Right kidney (tissue), 1 donor: Measurements from ENCODE around the gene HEMK1.

Source experiments
- DNase-seq: peaks from one replicate; pipeline ENCODE4 v3.0.0-alpha.2; 2016

Gene HEMK1

DNA sequence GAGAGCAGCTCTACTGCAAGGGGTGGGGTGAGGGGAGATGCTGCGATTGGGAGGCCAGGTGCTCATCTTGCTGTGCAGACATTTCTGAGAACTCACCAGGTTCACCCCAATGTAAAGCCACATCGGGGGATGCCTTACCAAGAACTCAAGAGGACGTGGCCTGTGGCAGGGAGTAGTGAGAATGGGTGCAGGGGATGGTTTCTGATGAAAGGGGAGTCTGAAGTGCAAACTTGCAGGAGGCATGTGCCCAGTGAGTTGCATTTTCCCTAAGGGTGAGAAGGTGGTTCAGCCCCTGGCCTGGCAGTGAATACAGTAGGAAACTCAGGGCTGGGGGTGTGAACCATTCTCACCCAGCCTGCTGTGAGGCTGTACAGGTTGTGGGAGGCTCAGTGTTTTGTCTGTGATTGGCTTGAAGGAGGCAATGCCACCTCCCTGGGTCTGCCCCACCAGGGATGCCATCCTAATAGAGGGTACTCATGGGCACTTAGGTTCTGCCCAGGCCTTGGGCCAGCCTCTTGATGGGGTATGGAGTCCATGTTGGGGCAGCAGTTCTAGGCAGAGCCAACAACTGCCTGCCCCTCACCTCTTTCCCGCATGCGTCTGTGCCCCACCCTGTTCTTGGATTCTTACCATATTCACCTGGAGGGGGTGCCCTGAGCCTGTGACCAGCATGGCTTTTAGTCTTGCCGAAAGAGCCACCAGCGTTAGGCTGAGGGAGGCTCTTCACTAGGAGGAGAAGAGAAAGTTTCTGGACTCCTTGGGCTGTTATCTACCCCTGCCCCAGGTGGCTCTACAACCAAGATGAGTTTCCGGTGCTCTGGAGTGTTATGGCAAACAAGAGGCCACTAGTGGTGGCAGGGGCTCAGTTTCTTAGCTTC, 4.5 kb downstream of the HEMK1 start:
- DNase-seq = no peak

DNA sequence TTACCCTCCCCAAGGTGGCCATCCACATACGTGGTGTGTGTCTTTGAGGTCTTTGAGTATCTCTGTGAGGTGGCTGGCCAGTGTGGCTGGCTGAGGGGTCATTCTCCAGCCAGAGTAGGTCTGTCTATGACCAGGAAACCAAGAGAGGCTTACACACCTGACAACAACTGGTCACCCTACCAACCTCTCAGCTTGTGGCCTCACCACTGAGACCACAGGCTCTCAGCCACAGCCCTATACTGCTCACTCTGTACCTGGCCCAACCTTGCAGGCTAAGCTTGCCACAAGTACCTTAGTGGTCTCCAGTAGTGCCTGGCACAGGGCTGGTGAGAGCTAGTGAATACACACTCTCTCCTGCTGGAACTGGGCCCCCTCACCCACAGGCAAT, 5.1 kb downstream of the HEMK1 start:
- DNase-seq = no peak

DNA sequence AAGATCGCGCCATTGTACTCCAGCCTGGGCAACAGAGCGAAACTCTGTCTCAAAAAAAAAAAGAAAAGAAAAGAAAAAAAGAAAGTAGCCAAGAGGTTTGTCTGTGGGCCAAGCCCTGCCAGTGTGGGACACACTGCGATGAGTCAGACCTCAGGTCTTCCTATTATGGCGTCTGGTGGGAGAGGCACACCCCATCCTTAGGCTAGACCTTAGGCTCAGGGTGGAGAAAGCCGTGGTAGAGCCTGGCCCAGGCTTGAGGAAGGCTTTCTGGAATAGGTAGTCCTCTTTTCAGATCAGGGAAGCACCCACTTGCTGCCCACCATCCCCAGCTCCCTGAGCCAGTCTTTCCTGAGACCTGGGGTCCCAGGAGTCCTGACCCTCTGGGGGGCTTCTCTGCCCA, 6.0 kb downstream of the HEMK1 start:
- DNase-seq = no peak

DNA sequence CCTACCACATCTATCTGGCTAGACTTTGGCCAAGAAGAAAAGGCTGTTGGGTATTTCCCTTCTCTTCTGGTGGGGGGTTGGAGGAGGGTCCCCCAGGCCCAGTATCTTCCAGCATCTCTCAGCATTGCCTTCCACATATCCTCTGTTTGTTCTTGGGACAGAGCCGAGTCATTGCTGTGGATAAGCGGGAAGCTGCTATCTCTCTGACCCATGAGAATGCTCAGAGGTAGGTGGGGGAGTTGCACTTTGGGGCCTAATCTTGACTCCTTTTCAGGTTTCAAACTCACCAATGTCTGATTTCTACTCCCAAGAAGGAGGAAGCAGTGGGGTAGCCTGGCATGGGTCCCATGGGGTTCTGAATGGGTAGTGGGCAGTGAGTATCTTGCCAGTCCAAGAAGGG, 8.0 kb downstream of the HEMK1 start:
- no peak for DNase-seq

DNA sequence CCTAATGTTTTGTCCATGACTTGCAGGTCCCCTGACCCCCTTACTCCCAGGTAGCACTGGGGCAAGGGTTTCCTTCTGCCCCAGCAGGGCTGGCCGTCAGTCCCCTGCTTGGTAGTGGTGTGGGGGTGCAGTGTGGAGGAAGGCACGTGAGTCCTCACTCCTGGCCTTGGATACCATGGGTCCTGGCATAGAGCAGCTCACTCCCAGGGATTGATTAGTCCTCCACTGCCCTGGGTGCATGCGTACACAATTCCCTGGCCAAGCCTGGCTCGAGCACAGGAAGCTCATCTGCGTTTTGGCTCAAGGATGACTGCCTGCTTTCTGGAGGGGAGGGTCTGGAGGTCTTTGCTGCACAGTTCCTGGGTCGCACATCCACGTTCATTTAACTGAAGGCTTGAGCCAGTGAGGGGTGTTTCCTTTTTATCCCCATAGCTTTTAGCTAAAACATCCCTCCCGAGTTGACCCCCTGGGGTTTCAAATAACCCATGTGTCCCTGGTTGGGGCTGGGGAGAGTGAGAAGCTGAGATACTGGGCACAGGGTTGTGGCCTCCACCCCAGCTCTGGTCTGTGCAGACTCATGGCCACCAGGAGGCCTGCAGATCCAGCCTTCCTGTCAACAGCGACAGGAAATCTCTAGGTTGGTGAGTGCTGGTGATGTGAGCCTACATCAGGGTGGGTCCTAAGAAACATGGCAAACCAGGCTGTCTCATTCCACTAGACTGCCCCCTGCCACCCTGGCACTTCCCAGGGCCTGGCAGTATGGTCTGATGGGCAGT, 11.5 kb downstream of the HEMK1 start:
- DNase-seq = no peak

DNA sequence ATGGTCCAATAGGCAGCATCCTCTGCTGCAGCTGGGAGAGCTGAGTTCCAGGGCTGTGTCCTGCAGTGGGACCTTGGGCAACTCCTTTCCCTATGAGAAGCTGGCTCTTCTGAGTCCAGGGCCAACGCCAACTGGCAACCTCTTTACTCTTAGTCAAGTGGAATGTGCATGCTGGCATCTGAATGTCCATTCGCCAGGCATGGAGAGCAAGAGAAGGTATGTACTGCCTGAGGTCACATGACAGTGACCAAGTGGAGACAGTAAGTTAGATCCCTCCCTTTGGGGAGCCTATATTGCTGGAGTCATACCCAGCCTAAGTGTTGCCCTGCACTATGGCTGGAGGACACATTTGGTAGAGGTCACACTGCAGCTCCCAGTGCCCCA, 12.1 kb downstream of the HEMK1 start:
- DNase-seq = no peak

DNA sequence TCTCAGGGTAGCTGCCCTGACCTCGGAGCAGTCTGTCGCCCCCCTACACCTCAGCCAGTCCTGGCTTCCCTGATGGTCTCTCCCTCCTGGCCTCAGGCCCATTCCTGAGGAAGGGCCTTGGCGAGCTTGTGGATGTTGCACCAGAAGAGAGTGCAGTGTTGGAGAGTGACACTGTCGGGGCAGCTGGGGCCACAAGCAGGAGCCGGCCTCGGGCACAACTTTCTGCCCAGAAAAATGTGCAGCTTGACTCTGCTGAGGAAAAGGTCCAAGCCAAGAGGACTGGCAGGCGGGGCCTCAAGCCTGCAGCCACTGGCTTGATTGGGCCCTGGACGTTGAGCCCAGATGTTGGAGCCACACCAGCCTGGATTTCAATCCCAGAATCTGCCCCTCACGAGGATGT, 12.8 kb downstream of the HEMK1 start:
- DNase-seq = no peak

DNA sequence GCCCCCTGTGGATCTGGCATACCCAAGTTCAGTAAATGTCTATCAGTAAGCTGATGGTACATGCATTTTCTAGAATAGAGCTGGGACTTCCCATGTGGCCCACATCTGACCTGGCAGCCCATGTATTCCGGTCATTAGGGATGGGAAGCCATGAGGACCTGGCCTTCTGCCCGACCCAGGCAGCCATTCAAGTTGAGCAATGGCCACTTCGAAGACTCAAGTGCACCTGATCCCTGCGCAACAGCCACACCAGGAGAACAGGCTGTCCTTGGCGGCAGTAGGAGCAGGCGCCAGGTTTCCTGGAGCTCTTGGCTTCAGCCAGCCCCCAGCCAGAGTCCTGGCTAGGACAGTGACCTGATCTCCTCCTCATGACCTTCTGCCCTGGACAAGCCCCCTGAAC, 14.6 kb downstream of the HEMK1 start:
- no peak for DNase-seq

DNA sequence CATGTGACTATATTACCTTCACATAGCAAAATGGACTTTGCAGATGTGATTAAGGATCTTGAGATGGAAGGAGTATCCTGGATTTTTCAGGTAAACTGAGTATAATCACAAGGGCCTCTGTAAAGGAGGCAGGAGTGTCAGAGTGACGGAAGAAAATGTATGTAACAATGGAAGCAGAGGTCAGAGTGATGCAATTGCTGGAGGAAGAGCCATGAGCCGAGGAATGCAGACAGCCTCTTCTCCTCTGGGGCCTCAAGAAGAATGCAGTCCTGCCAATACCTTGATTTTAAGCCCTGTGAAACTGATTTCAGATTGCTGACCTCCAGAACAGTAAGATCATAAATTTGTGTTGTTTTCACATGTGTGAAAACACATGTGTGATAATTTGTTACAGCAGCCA, 15.1 kb downstream of the HEMK1 start:
- DNase-seq = no peak

DNA sequence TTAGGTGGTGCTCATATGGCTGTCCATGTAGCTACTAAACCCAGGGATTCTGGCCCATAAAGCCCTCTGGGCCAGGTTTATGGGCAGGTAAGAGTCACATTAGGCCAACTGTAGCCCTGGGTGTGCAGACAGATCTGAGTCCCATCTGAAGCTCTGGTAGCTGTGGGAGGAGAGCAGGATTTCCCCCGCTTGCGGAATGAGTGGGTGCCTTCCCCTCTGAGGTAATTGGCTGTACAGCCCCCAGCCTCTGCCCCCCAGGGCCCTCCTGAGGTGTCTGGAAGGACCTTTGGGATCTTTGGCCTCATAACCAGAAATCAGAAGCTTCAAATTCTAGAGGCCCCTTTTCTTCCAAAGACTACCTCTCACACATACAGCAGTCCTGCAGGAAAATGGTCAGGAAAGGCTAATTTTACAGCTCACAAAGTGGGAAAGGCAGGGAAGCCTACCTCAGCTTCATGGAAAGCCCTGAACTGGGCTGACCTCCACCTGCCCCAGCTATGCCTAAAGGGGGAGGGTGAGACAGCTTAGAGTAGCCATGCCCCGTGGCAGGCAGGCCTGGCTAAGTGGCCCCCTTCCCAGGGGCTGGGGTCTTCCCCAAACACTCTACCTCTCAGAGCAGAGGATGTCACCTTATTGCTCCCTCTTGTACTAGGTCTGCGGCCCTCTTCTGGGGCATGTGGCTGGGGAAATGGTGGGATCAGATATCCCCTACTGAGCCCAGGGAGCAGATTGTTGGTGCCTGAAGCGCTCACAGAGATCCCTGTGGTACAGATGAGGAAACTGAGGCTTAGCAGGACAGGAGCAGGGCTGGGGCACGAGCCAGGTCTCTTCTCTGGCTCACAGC, 16.8 kb downstream of the HEMK1 start:
- DNase-seq = no peak

DNA sequence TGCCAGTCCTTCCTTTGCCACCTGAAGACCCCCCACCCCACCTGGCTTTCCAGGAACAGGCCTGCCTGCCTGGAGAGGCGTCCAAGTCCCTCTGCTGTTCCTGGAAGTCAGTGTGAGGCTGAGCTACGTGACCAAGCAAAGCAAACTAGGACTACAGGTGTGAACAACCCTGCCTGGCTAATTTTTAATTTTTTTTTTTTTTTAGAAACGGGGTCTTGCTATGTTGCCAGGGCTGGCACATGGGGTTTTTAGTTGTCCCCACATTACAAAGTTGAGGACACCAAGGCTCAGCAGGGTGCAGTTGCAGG, 17.4 kb downstream of the HEMK1 start:
- no peak for DNase-seq

DNA sequence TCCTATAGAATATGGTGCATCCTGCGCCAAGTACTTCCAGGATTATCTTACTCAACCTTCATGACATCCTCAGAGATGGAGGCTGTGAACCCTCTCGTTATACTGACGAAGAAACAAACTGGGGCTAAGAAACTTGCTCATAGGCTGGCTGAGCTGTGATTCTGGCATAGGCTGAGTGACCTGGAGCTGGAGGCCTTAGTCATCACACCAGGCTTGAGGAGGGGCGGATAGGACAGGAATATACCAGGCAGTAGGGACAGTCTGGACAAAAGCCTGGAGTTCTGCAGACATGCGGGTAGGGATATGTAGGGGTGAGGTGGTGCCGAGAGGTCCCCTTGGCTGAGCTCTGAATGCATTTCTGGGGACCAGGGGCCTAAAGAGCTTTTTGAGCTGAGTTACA, 18.1 kb downstream of the HEMK1 start:
- no peak for DNase-seq

DNA sequence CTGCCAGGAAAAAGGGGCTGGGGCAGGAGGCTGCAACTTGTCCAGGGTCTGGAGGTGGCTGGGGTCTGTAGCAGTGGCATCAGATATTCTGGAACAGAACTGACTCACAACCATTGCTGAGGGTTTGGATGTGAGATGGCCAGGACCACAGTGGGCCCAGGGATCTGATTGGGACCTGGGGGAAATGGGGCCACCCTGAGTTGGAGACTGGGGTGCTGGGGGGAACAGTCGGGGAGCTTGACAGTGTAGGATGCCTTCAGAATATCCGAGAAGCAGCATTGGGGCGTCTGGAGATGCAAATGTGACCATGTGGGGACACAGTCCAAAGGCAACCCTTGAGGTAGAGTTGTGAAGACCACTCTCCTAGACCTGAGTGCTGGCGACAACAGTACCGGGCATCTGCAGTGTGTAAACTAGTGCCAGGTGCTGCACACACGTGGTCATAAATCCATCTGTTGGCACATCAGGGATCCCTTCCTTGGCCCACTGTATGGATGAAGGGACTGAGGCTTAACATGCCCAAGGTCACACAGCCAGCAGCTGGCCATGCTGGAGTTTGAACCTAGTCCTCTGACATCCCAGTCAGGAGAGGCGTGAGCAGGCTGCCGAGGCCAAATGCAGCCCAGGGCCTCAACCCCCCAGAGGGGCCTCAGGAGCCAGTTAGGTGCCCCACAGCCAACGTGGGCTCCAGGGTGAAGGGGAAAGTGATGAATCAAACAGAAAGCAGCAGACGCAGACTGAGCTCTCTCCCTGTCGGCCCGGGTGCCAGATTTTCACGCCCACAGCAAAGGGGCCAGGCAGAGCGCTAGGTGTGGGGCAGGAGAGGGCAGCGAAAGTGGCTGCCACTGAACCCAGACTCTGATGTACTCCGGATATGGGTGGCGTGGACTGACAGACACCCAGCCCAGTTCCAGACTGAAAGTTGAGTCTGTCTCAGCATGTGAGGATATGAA, 18.8 kb downstream of the HEMK1 start:
- no peak for DNase-seq

DNA sequence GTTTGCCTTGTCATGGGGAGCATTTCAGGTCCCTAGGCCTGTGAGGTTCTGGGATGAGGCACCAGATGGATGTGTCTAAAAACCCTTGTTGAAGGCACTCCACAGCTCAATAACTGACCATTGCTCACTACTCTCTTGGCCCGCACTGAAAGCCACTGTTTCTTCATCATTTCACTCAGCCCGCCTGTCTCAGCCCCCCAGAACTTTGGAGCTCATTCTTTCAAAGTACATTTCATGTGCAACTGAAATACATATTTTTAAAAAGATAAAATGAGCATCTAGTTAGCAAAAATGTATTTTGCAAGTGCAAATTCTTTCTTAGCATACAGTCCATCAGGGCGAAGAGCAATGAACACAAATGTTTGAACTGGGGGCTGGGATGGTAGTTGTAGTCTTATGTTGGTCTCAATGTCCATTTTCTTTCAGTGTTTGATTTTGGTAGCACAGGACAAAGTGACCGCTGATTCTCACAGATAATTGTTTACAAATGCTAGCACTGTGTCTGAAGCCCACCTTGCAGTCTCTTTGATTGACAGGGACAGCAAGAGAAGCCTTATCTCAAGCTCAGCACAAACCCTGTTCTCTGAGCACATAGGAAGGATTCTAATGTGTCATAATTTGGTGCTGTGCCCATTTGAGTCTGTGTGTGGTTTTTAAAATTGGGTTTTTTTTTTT, 19.6 kb downstream of the HEMK1 start:
- no peak for DNase-seq

DNA sequence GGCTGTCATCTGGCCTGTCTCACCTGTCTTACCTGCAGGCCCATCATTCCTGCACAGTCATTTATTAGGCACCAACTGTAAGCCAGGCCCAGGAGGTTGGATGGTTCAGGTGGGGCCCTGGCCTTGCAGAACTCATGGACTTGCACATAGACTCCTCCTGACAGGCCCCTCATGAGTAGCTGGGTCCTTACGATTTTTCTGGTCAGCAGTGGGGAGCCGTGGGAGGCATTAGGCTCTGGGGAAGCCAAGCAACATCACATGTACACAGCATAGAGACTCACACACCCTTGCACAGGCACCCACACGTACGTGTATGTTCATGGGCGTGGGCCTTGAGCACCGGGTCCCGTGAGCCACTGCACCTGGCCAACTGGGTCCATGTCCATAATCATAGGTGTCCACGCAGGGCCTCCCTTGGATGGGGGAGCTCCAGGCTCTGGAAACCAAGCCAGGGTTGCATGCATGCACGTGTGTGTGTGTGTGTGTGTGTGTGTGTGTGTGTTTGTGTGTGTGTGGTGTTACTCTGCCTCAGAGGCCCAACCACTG, 21.9 kb downstream of the HEMK1 start:
- no peak for DNase-seq

DNA sequence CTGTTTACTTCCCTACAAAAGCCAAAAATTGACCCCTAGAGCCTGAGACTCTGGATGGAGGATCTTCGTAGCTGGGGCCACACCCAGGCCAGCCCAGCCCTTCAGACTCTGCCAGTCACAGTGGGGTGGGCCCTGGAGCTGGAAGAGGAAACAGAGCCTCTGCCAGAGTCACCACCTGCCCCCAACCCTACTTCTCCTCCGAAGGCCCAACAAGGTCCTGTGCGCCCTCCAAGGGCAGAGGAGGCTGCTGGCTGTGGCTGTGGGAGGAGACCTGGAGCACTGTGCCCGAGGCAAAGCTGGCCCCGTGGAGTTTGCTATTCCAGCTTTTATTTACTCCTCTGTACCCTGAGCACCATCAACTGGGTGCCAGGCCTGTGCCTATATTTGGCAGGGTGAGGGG, 23.2 kb downstream of the HEMK1 start:
- DNase-seq = no peak

DNA sequence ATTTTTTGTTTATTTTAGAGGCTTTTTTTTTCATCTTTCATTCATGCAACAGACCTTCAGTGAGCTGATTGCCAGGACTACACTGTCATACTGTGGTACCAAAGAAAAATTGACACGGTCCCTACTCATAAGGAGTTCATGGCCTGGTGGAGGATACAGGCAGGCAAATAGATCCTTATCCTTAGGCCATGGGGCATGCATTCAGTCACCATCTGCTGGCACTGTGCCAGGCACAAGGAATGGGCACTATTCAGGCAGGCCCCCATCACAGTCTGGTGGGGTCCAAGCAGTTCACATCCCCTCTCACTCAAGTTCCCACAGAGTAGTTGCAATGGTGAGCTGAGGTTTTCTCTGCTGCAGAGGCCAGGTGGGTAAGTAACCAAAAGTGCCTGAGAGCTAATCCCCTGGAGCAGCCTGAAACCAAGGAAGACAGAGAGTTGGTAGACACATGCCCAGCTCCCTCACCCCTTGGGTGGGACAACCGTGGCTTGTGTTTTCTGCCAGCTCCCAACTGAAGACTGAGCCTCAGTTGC, 25.0 kb downstream of the HEMK1 start:
- no peak for DNase-seq

DNA sequence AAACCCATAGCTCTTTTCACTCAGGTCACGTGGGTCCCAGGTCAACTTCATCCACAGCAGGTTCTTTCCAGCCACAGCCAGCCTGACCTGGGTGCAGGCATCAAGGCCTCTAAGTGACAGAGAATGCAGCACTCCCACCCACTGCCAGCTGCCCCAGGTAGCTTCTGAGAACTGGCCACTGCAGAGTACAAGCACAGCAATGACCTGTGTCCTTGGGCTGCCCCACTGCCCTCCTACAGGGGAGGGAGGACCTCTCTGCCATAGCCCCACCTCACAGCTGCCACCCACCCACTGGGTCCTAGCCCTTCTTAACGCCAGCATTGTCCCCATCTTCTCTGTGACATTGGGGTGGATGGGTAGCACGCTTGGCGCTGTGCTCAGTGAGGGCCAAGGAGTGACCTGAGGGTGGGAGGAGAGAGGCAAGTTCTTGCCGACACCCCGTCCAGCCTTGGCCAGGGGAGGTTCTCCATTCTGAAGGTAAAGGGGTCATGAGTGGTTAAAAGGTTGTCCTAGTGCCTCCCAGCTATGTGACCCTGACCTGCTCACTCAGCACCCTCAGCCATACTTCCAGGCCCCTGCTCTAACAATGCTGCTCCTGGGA, 29.9 kb downstream of the HEMK1 start:
- no peak for DNase-seq

DNA sequence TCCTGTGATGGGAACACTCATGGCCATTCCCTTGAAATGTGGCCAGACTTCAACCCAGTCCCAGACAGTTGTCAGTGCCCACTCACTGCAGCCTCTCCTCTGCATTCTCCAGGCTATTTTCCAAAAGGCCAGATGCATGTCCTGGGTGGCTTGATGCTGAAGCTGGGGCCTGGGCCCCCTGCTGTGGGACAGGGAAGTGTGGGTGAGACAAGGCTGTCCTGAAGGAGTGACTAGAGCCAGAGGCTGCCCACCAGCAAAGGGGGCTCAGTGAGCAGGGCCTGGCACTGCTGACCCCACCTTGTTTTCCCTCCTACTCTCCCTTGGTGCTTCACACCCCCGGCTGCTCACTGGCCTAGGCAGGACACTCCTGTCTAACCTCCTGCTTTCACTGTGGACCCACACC, 30.4 kb downstream of the HEMK1 start:
- no peak for DNase-seq

DNA sequence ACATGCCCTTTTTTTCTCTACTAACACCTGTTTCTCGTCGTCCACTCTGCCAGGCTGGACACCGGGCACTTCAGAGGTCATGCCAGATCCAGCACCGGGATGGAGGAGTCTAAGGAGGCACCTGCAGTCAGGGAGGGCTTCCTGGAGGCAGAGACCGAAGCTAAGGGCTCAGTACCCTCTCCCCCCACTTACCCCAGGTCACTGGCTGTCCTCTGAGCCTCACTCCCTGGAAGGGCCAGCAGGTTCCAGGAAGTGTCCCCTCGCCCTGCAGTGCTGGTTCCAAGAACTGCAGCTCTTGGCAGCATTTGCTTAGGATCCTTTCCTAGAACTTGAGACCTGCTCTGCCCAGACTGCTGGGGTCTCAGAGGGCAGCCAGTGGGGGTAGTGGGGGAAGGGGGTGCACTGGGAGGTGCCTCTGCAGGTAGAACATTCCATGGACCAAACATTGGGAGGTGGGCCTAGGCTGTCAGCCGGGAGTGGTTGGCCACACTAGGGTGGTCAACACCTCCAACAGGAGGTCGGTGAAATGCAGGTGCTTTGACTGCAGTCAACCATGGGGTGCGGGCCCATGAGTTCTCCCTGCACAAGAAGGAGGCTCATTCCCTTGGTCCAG, 30.9 kb downstream of the HEMK1 start:
- DNase-seq = no peak
